Panc1 (cell line): ENCODE measurements around the gene PMF1.

ENCODE experiments used
- CTCF ChIP-seq: fragments of 450-650 bp; IDR thresholded peaks from 2 replicates; pipeline ENCODE4 v1.5.1; 2017; ENCODE audit warnings: mild to moderate bottlenecking
- POLR2AphosphoS5 ChIP-seq: IDR thresholded peaks from 2 replicates; pipeline ENCODE4 v1.6.1; 2012; ENCODE audit warnings: mild to moderate bottlenecking, low read depth, low read length, moderate library complexity
- REST ChIP-seq, 2 experiments: IDR thresholded peaks; 2 replicates each; pipeline ENCODE4 v1.6.1; 2011 to 2012; ENCODE audit warnings: low read depth in 2 of 2, control low read depth in 1 of 2, low read length in 1 of 2, mild to moderate bottlenecking in 1 of 2, moderate library complexity in 1 of 2; ENCODE audit not compliant: insufficient read depth in 1 of 2

GRCh38 chr1:156177919-156178654 lies 34.7 kb upstream of the PMF1 start:
- TF ChIP-seq CTCF (no peak), REST (IDR thresholded peaks at IDR 0.05; ENCODE audit: insufficient read depth in 1 of 2, low read depth in 2 of 2, low read length in 1 of 2) (no peak), POLR2AphosphoS5 (no peak)
